Chondrocyte (in vitro differentiated cells): ENCODE measurements around the gene TXNDC2. TPM values are rescaled to one million over a fixed set of nuclear protein-coding genes. Genes with fewer than 3 reads are reported as not detected.

ENCODE experiments used
- DNase-seq: peaks from one replicate; pipeline ENCODE4 v3.0.0; 2021; ENCODE audit warnings: mixed read lengths, low spot score
- H3K27ac Mint-ChIP-seq: one replicate; pipeline ENCODE4 v1.8.0; 2021; ENCODE audit warnings: mild to moderate bottlenecking, moderate library complexity, mixed read lengths; ENCODE audit not compliant: unreplicated experiment
- H3K27me3 Mint-ChIP-seq: 2 replicates; pipeline ENCODE4 v1.8.0; 2021; ENCODE audit warnings: low read depth, mixed read lengths
- H3K36me3 Mint-ChIP-seq: 2 replicates; pipeline ENCODE4 v1.8.0; 2021; ENCODE audit warnings: low read depth, mixed read lengths
- H3K4me1 Mint-ChIP-seq: 2 replicates; pipeline ENCODE4 v1.8.0; 2021; ENCODE audit warnings: low read depth, mild to moderate bottlenecking, mixed read lengths
- H3K4me3 Mint-ChIP-seq: one replicate; pipeline ENCODE4 v1.8.0; 2021; ENCODE audit warnings: mild to moderate bottlenecking, moderate library complexity, mixed read lengths; ENCODE audit not compliant: unreplicated experiment
- H3K9me3 Mint-ChIP-seq: 2 replicates; pipeline ENCODE4 v1.8.0; 2021; ENCODE audit warnings: low read depth, mixed read lengths
- total RNA-seq: library from RNA; stranded (reverse); gene quantifications from 3 replicates; pipeline ENCODE4 v1.2.1, GENCODE V29; 2021
- TF ChIP-seq, protein P1 (sequence below): fragments of 200-600 bp; sonication (generic); IDR thresholded peaks from 2 replicates; pipeline ENCODE4 v1.5.0; 2021; ENCODE audit warnings: antibody characterized with exemption, mild to moderate bottlenecking, moderate library complexity

Gene TXNDC2
- total RNA-seq, 1 donor from 2014 or later, result 0.17 TPM

DNA sequence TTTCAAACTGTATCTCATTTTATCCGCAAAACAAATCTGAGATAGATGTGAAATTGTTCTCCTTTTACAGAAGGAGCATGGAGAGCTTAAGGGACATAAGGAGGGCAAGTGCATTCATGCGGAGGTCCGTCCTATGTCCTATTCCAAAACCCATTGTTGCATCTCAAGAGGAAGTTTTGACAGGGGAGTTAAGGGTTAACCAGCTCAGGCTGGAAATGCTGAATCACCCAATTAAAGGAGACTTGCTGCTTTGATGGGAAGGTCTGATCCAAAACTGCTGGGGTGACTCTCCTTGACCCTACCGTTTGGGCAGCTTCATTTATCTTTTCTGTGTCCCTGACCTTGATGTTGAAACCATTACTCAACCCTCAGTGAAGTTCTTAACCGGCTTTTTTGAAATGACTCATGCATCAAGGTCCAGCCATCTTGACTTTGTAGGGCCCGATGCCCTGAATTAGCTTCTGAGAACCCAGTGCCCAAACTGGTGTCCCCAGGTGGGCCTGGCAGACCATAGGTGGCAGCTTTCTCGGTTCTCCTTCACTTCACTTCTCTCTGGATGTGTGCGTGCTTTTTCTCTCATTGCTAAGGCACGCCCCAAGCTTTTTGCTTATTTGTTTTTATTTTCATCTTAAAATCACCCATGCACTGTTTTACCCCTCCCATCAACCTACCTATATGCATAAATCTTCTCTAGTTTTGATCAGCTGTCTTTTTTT, 15.9 kb upstream of the TXNDC2 start:
- Mint-ChIP-seq H3K9me3 (peaks cover 13% of the 10 kb centered on the region), H3K4me3 (no peak overlapping the region), H3K4me1 (peaks cover 22% of the 10 kb centered on the region), H3K36me3 (peaks cover 7% of the 10 kb centered on the region), H3K27me3 (no peaks in the 10 kb centered on the region), H3K27ac (peak overlapping the region; percentile 18)
- TF ChIP-seq, protein P1, sequence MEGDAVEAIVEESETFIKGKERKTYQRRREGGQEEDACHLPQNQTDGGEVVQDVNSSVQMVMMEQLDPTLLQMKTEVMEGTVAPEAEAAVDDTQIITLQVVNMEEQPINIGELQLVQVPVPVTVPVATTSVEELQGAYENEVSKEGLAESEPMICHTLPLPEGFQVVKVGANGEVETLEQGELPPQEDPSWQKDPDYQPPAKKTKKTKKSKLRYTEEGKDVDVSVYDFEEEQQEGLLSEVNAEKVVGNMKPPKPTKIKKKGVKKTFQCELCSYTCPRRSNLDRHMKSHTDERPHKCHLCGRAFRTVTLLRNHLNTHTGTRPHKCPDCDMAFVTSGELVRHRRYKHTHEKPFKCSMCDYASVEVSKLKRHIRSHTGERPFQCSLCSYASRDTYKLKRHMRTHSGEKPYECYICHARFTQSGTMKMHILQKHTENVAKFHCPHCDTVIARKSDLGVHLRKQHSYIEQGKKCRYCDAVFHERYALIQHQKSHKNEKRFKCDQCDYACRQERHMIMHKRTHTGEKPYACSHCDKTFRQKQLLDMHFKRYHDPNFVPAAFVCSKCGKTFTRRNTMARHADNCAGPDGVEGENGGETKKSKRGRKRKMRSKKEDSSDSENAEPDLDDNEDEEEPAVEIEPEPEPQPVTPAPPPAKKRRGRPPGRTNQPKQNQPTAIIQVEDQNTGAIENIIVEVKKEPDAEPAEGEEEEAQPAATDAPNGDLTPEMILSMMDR, result no peak
- no peak for DNase-seq

DNA sequence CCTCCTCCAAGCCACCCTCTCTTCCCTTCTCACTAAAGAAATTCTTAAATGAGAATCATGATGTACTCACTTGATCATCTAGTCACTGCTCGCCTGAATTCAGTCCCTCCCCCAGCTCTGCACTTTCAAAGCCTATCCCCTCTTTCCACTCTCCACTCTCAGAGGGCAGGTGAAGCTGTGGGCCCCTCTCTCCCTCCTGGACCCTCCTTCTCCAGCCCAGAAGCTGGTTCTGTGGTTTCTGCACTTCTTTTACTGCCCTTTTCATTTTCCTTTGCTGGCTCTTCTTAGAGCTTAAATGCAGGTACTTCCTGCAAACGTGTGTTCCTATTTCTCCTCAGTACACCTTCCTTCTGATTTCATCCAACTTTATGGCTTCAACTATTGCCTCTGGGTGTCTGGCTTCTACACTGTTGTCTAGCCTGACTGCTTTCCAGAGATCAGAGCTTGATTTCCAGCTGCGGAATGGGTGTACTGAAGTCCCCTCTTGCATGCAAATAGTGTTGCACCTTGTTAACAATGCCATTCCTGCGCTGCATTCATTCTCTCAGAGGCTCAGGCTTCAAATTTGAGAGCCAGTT, 15.3 kb upstream of the TXNDC2 start:
- no peaks in the 10 kb centered on the region for H3K27me3 Mint-ChIP-seq
- peak overlapping the region; percentile 18 for H3K27ac Mint-ChIP-seq
- H3K4me1 Mint-ChIP-seq, result peaks cover 24% of the 10 kb centered on the region
- TF ChIP-seq, protein P1, result no peak
- H3K9me3 Mint-ChIP-seq, result peaks cover 8% of the 10 kb centered on the region
- H3K36me3 Mint-ChIP-seq, result peaks cover 5% of the 10 kb centered on the region
- no peak overlapping the region for H3K4me3 Mint-ChIP-seq
- DNase-seq, result no peak

DNA sequence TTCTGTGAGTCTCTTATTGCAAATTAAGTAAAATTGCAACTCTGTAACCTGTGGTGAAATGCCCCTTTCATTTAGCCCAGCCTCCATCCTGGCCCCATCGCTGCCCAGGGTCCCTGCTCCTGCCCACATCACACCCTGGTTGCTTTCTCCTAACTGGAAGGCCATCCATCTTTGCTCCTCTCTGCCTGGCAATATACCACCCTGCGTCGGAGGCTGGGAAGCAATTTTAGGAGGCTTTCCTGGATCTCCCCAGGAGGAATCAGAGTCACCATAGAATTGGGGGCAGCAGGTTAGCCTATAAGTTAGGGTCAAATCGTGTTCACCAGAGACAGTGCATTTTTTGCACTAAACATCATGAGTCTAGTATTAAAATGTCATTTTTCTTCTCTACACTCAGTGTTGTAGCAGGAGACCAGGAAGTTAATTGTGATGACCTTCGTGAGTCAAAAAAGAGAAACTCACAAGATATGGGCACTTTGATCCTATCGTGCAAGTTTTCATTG, 14.5 kb upstream of the TXNDC2 start:
- H3K9me3 Mint-ChIP-seq, result peaks cover under 1% of the 10 kb centered on the region
- TF ChIP-seq, protein P1, result no peak
- H3K27me3 Mint-ChIP-seq, result no peaks in the 10 kb centered on the region
- H3K27ac Mint-ChIP-seq, result no peak overlapping the region
- H3K36me3 Mint-ChIP-seq, result no peaks in the 10 kb centered on the region
- peaks cover 26% of the 10 kb centered on the region for H3K4me1 Mint-ChIP-seq
- no peak for DNase-seq
- H3K4me3 Mint-ChIP-seq, result no peak overlapping the region

DNA sequence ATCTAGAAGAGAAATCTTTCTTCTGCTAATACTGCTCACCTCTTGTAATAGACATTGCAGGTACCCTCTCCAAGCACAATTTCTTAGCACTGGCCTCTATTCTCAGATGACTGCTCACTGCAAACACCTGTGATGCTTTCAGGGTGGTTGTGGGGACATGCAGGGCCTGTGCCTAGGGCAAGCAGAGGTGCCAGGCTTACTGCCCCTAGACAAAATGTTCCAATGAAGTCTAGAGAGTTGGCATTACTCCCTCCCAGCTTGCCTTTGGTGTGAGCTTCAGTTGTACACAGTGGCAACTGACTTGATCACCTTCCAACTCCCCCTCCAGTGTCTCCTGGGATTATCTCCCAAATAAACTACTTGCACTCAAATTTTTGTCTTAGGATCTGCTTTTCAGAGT, 12.9 kb upstream of the TXNDC2 start:
- TF ChIP-seq, protein P1, result no peak

DNA sequence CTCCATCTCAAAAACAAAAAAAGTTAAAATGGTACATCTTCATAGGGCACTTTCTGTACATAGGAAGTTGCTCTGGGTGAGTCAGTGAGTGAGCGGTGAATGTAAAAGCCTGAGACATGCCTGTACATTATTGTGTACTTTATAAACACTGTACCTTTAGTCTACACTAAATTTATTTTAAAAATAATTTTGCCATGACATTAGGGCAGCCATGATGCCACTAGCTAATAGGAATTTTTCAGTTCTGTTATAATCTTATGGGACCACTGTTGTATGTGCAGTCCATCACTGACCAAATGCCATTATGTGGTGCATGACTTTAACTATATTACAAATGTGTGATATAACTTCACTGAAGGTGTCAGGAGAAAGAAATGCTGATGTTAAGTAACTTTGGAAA, 11.0 kb upstream of the TXNDC2 start:
- Mint-ChIP-seq H3K4me3 (no peak overlapping the region), H3K36me3 (no peaks in the 10 kb centered on the region), H3K27ac (peak overlapping the region; percentile 36), H3K27me3 (no peaks in the 10 kb centered on the region), H3K4me1 (peaks cover 35% of the 10 kb centered on the region), H3K9me3 (no peaks in the 10 kb centered on the region)
- TF ChIP-seq, protein P1, result no peak
- no peak for DNase-seq

More for the DNA sequence above, 12.9 kb upstream of the TXNDC2 start:
- Mint-ChIP-seq H3K27me3 (no peaks in the 10 kb centered on the region), H3K27ac (no peak overlapping the region), H3K4me3 (no peak overlapping the region), H3K4me1 (peaks cover 39% of the 10 kb centered on the region), H3K36me3 (no peaks in the 10 kb centered on the region), H3K9me3 (no peaks in the 10 kb centered on the region)
- no peak for DNase-seq
